ENCODE results near the gene CAPN10.

CAPN10 gene

GRCh38 chr2:240642061-240642805, 55.7 kb downstream of the CAPN10 start:
- no peak for DNase-seq

DNA sequence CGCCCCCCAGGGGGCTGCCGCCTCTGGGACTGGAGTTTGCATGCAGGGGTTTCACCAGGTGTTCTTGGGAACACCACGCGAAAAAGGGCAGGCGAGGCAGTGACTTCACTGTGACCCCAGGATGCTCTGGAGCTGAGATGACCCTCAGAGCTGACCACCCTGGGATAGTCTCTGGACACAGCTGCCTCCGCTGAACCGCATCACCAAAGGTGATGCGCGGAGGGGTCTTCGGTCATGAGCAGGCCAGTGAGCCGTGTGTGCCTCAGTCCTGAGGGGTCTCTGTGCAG, 56.2 kb downstream of the CAPN10 start:
- no peak for DNase-seq

- DNase-seq: no peak
Measured at GRCh38 chr2:240643093-240643810, 56.7 kb downstream of the CAPN10 start.

GRCh38 chr2:240643811-240644150, 57.2 kb downstream of the CAPN10 start:
- no peak for DNase-seq

GRCh38 chr2:240644171-240644651, 57.7 kb downstream of the CAPN10 start:
- no peak for DNase-seq

GRCh38 chr2:240644859-240645301, 58.3 kb downstream of the CAPN10 start:
- no peak for DNase-seq

- DNase-seq: no peak
Measured at GRCh38 chr2:240645346-240645745, 58.8 kb downstream of the CAPN10 start.

GRCh38 chr2:240645801-240646175, 59.3 kb downstream of the CAPN10 start:
- DNase-seq: no peak

- DNase-seq: no peak
Measured at GRCh38 chr2:240646176-240646899, 59.8 kb downstream of the CAPN10 start.

- DNase-seq: no peak
Measured at GRCh38 chr2:240646900-240647502, 60.5 kb downstream of the CAPN10 start.

DNA sequence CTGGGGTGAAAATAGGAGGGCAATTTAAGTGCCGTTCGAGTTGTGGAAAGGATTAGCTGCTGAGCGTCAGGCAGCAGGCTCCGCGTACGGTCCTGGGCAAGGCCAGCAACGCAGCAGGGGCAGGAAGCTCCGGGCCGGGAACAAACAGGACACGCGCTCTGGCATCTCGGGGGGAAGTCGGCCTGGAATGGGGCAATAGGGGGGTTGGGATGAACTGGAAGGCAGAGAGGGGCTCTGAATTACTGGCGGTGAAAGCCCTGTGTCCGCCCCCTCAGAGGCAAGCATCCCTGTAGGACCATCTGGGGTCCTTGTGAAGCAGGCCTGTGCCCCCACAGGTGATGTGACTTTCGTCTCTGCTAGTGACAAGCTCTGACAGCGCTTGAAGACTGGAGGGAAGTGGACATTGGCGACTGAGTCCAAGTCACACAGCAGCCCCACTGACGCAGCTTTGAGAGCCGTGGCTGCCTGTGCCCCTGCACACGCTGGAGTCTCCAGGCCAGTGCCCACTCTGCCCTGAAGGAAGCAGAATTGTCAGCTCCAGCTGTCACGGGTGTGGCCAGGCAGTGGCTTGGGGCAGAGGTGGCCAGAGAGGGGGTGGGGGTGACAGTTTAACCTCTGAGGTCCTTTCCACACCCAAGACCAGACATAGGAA, 61.1 kb downstream of the CAPN10 start:
- DNase-seq: no peak

- DNase-seq: no peak
Measured at GRCh38 chr2:240648155-240648649, 61.7 kb downstream of the CAPN10 start.

Measured in SIG-M5 (cell line).